GM23338 (cell line): ENCODE measurements around the gene ACSL6. TPM values are rescaled to one million over a fixed set of nuclear protein-coding genes. Genes with fewer than 3 reads are reported as not detected.

ENCODE experiments used
- ATAC-seq: fragments of 200-7000 bp; cut with Tn5 transposase; 3 replicates; pipeline ENCODE4 v1.9.1; 2020
- DNase-seq: peaks from one replicate; pipeline ENCODE4 v3.0.0-alpha.2; 2015; ENCODE audit warnings: low spot score
- H2AFZ ChIP-seq: fragments of 200-600 bp; sonication (generic); 2 replicates; pipeline ENCODE4 v1.8.0; 2016; ENCODE audit warnings: antibody characterized with exemption, mild to moderate bottlenecking, moderate library complexity
- H3F3A ChIP-seq: fragments of 200-600 bp; sonication (generic); replicated peaks from 2 replicates; pipeline ENCODE4 v1.8.0; 2017; ENCODE audit warnings: antibody characterized with exemption, mixed run types, low read depth
- H3K27ac ChIP-seq: fragments of 200-600 bp; sonication (generic); 2 replicates; pipeline ENCODE4 v1.6.1; 2016; ENCODE audit warnings: low read depth
- H3K27me3 ChIP-seq: fragments of 200-600 bp; sonication (generic); 2 replicates; pipeline ENCODE4 v1.8.0; 2016; ENCODE audit warnings: mild to moderate bottlenecking, mixed run types, moderate library complexity; ENCODE audit not compliant: insufficient read depth
- H3K36me3 ChIP-seq: fragments of 200-600 bp; sonication (generic); 2 replicates; pipeline ENCODE4 v1.8.0; 2016; ENCODE audit warnings: mild to moderate bottlenecking; ENCODE audit not compliant: insufficient read depth
- H3K4me1 ChIP-seq: fragments of 200-600 bp; sonication (generic); 2 replicates; pipeline ENCODE4 v1.8.0; 2016; ENCODE audit warnings: mild to moderate bottlenecking, moderate library complexity; ENCODE audit not compliant: insufficient read depth
- H3K4me2 ChIP-seq: fragments of 200-600 bp; sonication (generic); 2 replicates; pipeline ENCODE4 v1.7.1; 2017; ENCODE audit warnings: mixed run types
- H3K4me3 ChIP-seq: fragments of 200-600 bp; sonication (generic); 2 replicates; pipeline ENCODE4 v1.6.1; 2016; ENCODE audit warnings: mixed run types
- H3K79me2 ChIP-seq: fragments of 200-600 bp; sonication (generic); replicated peaks from 2 replicates; pipeline ENCODE4 v1.8.0; 2017; ENCODE audit warnings: mild to moderate bottlenecking; ENCODE audit not compliant: insufficient read depth
- H3K9me2 ChIP-seq: fragments of 200-600 bp; sonication (generic); 2 replicates; pipeline ENCODE4 v1.8.0; 2017; ENCODE audit not compliant: insufficient read depth
- H4K20me1 ChIP-seq: fragments of 200-600 bp; sonication (generic); replicated peaks from 2 replicates; pipeline ENCODE4 v1.8.0; 2017; ENCODE audit warnings: mild to moderate bottlenecking; ENCODE audit not compliant: insufficient read depth
- H3K27ac Mint-ChIP-seq: 2 replicates; pipeline ENCODE4 v1.8.0; 2020; ENCODE audit warnings: inconsistent platforms, mild to moderate bottlenecking, moderate library complexity, mixed read lengths
- H3K27me3 Mint-ChIP-seq: 3 replicates; pipeline ENCODE4 v1.8.0; 2022; ENCODE audit warnings: low read depth, mild to moderate bottlenecking, moderate library complexity, mixed read lengths, inconsistent platforms; ENCODE audit not compliant: insufficient read depth, poor library complexity
- H3K36me3 Mint-ChIP-seq: 3 replicates; pipeline ENCODE4 v1.8.0; 2021; ENCODE audit warnings: low read depth, mild to moderate bottlenecking, inconsistent platforms, moderate library complexity, mixed read lengths
- H3K4me1 Mint-ChIP-seq: 3 replicates; pipeline ENCODE4 v1.8.0; 2020; ENCODE audit warnings: mild to moderate bottlenecking, inconsistent platforms, mixed read lengths
- H3K4me3 Mint-ChIP-seq: 3 replicates; pipeline ENCODE4 v1.8.0; 2021; ENCODE audit warnings: moderate library complexity, mild to moderate bottlenecking, inconsistent platforms, mixed read lengths
- H3K9me3 Mint-ChIP-seq: 3 replicates; pipeline ENCODE4 v1.8.0; 2020; ENCODE audit warnings: moderate library complexity, mild to moderate bottlenecking, inconsistent platforms, mixed read lengths
- CREB1 ChIP-seq: fragments of 250-450 bp; sonication (Bioruptor Pico); IDR thresholded peaks from 2 replicates; pipeline ENCODE4 v1.5.0; 2020; ENCODE audit warnings: low read depth, mild to moderate bottlenecking, moderate library complexity
- CTCF ChIP-seq, 2 experiments: fragments of 200-600 bp in 1 of 2; sonication (generic) in 1 of 2; conservative IDR thresholded peaks; 2 replicates each; pipeline versions ENCODE4 v1.5.1 to v1.6.1; 2016 to 2017; ENCODE audit warnings: antibody characterized with exemption in 2 of 2, low read depth in 2 of 2, mild to moderate bottlenecking in 2 of 2, moderate library complexity in 1 of 2
- ETS1 ChIP-seq: IDR thresholded peaks from 2 replicates; pipeline ENCODE4 v1.6.1; 2016; ENCODE audit warnings: antibody characterized with exemption
- EZH2 ChIP-seq: fragments of 200-600 bp; sonication (generic); IDR thresholded peaks from one replicate; pipeline ENCODE4 v1.8.0; 2017; ENCODE audit warnings: antibody characterized with exemption, mild to moderate bottlenecking, low read depth; ENCODE audit not compliant: unreplicated experiment
- EZH2phosphoT487 ChIP-seq: fragments of 200-600 bp; sonication (generic); IDR thresholded peaks from one replicate; pipeline ENCODE4 v1.8.1; 2018; ENCODE audit warnings: antibody characterized with exemption; ENCODE audit not compliant: unreplicated experiment
- REST ChIP-seq: IDR thresholded peaks from one replicate; pipeline ENCODE4 v1.6.1; 2018; ENCODE audit warnings: antibody characterized with exemption; ENCODE audit not compliant: unreplicated experiment
- ZNF331 ChIP-seq: fragments of 250-450 bp; sonication (Bioruptor Pico); IDR thresholded peaks from 2 replicates; pipeline ENCODE4 v1.5.0; 2020; ENCODE audit warnings: low read depth, mild to moderate bottlenecking, moderate library complexity
- ZNF462 ChIP-seq: fragments of 250-450 bp; sonication (Bioruptor Pico); IDR thresholded peaks from 2 replicates; pipeline ENCODE4 v1.5.0; 2020; ENCODE audit warnings: mild to moderate bottlenecking, moderate library complexity
- polyA plus RNA-seq: library from polyadenylated mRNA; unstranded; fragments of >200 nt; fragmentation: Nextera tagmentation; extraction: Ambion mirVana; gene quantifications from 2 replicates; pipeline ENCODE4 v1.2.1, GENCODE V29; 2016
- total RNA-seq: library from RNA; depleted of rRNA; stranded (reverse); fragments of >200 nt; shearing (Covaris generic); gene quantifications from 2 replicates; pipeline ENCODE4 v1.2.3, GENCODE V29; 2014

ACSL6 gene
- total and polyA plus RNA-seq, 2 experiments from 2014 or later, result 0.76 to 3.6 TPM

GRCh38 chr5:131993676-131994075 lies 17.8 kb downstream of the ACSL6 start:
- Mint-ChIP-seq H3K9me3 (no peaks in the 10 kb centered on the region), H3K4me3 (no peak overlapping the region), H3K36me3 (no peaks in the 10 kb centered on the region), H3K4me1 (peaks cover 18% of the 10 kb centered on the region), H3K27ac (no peak overlapping the region), H3K27me3 (peaks cover 3% of the 10 kb centered on the region)
- Histone ChIP-seq H4K20me1 (no peaks in the 10 kb centered on the region), H3K27ac (no peak overlapping the region), H3K4me2 (no peak overlapping the region), H3K4me1 (peaks cover 6% of the 10 kb centered on the region; the same call in 1 of the 2 replicates), H3K4me3 (no peak overlapping the region), H3K9me2 (no peaks in the 10 kb centered on the region), H3K36me3 (no peaks in the 10 kb centered on the region), H3K27me3 (no peaks in the 10 kb centered on the region), H2AFZ (no peak overlapping the region), H3F3A (no peaks in the 10 kb centered on the region), H3K79me2 (no peaks in the 10 kb centered on the region)
- no peak for ATAC-seq
- TF ChIP-seq CREB1 (CRISPR knock-in tag) (no peak), REST (no peak), ETS1 (no peak), EZH2phosphoT487 (no peak), ZNF462 (CRISPR knock-in tag) (no peak), ZNF331 (CRISPR knock-in tag) (no peak), CTCF (conservative IDR thresholded peaks at IDR 0.05; ENCODE audit: low read depth in 2 of 2) (no peak), EZH2 (no peak)
- DNase-seq, result no peak
